Central memory CD4-positive, alpha-beta T cell (primary cell): ENCODE measurements around the gene XIST.
A peak's percentile ranks its signal among the peaks of the same experiment; 100 is the strongest.
"Not testable (repeated sequence)": the region's sequence is repeated elsewhere in the genome, so short reads cannot be mapped to it uniquely, and the experiment has no call there.

ENCODE experiments used
- DNase-seq: peaks from one replicate; pipeline ENCODE4 v3.0.0; 2022
- total RNA-seq, 3 experiments: gene quantifications; one replicate each; lab custom pipeline; 2026; lab: John Stamatoyannopoulos, UW

The XIST gene
- total RNA-seq, result 0.11 to 0.58 (median 0.54) reads per million in 3 experiments

DNA sequence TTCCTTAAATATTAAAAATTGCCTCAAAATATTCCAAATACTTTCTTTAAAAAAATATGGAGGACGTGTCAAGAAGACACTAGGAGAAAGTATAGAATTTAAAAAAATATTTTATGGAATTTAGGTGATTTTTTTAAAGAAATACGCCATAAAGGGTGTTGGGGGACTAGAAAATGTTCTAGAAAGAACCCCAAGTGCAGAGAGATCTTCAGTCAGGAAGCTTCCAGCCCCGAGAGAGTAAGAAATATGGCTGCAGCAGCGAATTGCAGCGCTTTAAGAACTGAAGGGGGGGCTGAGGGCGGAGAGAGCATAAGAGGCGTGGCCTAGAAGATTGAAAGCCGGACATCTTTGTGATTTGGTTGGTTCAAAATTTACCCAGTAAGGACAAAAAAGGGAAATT, at the start of gene XIST:
XIST (minus strand) TSS at position 248 of the 400 bp plus-strand sequence.
- peak; percentile 77 for DNase-seq

GRCh38 chrX:73898315-73898714, 45.8 kb upstream of the XIST start:
- DNase-seq, result not testable (repeated sequence)

DNA sequence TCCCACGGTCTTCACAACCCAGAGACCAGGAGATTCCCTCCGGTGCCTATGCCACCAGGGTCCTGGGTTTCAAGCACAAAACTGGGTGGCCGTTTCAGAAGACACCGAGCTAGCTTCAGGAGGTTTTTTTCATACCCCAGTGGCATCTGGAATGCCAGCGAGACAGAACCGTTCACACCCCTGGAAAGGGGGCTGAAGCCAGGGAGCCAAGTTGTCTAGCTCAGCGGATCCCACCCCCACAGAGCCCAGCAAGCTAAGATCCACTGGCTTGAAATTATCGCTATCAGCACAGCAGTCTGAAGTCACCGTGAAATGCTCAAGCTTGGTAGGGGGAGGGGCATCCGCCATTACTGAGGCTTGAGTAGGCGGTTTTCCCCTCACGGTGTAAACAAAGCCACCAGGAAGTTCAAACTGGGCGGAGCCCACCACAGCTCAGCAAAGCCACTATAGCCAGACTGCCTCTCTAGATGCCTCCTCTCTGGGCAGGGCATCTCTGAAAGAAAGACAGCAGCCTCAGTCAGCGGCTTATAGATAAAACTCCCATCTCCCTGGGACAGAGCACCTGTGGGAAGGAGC, 40.1 kb upstream of the XIST start:
- peak; percentile 46 for DNase-seq

GRCh38 chrX:73882260-73882659, 29.7 kb upstream of the XIST start:
- not testable (repeated sequence) for DNase-seq

- no peak for DNase-seq
These were observed 25.2 kb upstream of the XIST start for GRCh38 chrX:73877687-73878086.

DNA sequence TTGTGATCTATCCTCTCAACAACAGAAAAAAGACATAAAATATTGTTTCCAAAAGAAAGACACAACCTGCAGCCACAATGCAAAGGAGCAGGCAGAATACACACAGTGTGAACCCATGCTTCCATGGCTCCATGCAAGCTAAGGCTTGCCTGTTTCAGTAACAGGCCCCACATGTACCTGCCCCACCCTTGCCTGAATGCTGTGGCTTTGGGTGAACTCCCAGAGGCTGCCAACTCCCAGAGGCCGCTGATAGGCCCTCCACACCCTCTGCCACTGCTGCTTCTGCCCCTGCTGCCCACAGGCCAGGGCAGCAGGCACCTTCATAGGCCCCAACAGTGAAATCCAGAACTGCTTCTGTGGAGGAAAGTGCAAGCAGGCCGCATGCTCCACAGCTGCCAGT, 24.4 kb upstream of the XIST start:
- DNase-seq, result no peak

GRCh38 chrX:73868916-73869315, 16.4 kb upstream of the XIST start:
- DNase-seq, result no peak

GRCh38 chrX:73867144-73867543, 14.6 kb upstream of the XIST start:
- no peak for DNase-seq

GRCh38 chrX:73863852-73864251, 11.3 kb upstream of the XIST start:
- no peak for DNase-seq

DNA sequence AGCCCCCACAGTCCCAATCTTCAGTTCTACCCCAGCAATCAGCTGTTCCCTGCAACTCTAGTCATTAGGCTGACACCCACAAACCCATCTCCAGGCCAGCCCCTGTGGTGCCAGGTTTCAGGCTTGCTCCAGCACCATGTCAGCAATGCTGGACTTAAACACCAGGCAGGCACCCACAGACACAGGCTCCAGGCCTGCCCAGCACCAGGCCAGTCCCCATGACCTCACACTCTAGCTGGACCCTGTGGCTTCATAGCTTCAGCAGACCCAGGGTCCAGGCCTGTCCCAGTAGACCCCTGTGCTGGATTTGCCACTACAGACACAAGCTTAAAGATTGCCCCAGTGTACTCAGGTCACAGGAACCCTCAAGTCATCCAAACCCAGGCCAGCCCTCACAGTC, 10.8 kb upstream of the XIST start:
- DNase-seq, result no peak

DNA sequence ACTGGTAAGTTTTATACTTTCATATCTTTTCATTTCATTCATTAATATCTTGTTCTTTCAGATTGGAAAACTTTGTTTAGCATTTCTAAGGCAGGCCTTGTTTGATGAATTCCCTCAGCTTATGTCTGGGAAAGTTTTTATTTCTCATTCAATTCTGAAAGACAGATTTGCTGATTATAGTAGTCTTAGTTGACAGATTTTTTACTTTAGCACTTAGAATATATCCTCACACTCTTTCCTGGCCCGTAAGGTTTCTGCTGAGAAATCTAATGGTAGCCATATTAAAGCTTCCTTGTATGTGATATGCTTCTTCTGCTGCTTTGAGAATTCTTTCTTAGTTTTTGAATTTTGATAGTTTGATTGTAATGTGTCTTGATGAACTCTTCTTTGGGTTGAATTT, 7.1 kb upstream of the XIST start:
- DNase-seq, result no peak

DNA sequence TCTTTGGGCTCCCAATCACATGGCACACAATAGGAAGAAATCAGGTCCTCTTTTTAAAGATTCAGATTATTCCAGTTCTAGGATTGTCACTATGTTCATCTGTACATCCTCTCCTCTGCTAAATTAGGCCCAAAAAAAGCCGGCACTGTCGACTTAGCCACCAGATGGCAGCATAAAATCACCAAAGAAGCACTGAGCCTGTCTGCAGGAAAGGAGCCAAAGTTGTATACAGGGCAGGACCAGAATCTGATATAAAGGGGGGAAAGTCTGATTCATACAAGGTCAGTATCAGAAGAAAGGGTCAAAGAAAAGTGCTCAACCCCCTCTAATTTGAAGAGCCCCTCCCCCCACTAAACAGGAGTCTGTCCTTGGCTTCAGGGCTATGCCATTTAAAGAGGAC, 3.0 kb upstream of the XIST start:
- peak; percentile 63 for DNase-seq

DNA sequence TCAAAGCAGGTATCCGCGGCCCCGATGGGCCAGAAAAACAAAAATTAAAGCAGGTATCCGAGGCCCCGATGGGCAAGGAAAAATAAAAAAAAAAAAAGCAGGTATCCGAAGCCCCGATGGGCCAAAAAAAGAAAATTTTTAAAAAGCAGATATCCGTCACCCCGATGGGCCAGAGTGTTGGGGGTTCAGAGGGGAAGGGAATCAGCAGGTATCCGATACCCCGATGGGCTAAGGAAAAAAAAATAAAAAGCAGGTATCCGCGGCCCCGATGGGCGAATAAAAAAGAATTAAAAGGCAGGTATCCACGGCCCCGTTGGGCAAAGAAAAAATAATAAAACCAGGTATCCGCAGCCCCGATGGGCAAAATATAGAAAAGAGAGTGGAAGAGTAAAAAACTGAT, 492 bp downstream of the XIST start:
- DNase-seq, result no peak

GRCh38 chrX:73851014-73852009, 1.2 kb downstream of the XIST start:
- peak; percentile 87 for DNase-seq

DNA sequence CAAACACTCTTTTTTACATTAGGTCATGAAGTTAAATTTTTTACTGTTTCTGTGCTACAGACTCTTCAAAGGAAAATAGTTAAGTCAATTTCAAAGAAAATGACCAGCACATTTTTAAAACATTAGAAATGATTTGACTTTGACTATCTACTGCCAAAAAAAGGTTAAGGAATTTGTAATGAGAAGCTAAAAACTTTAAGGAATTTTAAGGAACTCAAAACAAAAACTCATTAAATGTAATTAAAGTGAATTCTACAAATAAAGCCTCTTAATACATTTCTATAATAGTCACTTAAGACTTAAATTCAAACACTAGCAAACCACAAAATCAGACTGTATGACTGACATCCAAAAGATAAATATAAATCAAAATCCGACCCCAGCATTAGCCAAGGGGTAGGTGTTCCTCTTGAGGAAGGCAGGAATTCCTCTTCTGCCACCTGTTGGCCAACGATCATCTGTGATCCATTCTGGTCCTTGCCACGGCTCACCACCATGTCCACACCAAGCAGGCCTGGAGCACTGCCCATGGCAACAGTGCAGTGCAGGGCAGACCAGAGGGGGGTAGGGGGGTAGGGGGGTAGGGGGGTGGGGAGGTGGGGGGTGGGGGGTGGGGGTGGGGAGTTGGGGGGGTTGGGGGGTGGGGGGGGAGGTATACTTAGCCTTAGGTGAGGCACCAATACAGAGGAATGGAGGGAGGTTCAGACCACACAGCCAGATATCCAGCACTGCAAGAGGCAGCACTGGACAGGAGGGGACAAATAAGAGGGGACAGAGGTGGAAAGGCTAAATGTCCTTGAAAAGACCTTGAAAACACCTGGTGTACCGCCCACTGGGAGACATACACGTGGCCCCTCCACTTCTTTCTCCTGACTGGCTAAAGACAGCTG, 2.1 kb downstream of the XIST start:
- peak; percentile 12 for DNase-seq

DNA sequence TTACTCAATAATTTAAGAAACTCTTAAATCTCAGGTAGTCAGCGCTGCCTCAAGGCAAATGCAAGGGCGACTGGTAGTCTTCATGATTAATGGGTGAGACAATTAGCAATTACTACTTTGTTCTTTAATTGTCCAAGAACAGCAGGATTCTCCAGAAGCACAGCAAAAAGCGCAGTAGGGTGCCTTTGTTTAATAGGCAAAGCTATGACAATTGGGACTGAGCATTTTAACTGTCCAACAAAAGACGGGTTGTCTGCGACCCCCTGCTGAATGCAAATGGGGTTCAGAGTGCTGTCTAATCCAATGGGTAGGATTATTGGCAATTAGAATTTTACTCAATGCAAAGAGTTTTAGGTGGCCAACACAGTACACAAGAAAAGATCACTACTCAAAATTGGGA, 3.4 kb downstream of the XIST start:
- DNase-seq, result no peak

DNA sequence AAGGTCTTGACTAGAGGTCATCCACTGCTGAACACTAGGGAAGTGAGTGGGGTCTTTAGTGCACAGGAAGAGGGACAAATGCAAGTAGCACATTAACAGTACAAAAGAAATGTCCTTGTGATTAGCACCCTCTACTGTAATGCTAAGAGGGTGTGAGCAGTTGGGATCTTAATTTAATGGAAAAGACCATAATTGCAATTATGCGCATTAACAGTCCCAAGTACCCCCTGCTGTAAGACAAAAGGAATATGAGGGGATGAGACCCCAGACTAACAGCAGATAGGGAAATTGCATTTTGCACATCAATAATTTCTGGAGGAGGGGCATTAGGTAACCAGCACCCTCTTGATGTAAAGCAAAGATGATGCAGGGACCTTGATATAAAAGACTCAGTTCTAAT, 4.5 kb downstream of the XIST start:
- DNase-seq, result no peak

DNA sequence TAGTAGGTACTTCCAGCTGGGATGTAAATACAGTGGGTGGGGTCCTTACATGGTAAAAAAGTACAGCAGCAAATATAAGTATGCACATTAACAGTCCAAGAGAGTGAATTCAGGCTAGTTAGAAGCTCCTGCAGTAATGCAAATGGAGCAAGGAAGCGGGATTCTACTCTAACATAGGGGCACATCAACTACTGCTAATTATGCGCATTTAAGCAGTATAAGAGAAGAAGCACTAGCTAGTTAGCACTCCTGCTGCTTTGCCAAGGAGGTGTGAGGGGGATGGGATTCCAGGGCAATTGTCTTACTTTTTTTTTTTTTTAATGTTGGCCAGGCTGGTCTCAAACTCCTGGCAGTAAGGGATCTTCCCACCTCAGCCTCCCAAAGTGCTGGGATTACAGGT, 5.4 kb downstream of the XIST start:
- DNase-seq, result no peak

DNA sequence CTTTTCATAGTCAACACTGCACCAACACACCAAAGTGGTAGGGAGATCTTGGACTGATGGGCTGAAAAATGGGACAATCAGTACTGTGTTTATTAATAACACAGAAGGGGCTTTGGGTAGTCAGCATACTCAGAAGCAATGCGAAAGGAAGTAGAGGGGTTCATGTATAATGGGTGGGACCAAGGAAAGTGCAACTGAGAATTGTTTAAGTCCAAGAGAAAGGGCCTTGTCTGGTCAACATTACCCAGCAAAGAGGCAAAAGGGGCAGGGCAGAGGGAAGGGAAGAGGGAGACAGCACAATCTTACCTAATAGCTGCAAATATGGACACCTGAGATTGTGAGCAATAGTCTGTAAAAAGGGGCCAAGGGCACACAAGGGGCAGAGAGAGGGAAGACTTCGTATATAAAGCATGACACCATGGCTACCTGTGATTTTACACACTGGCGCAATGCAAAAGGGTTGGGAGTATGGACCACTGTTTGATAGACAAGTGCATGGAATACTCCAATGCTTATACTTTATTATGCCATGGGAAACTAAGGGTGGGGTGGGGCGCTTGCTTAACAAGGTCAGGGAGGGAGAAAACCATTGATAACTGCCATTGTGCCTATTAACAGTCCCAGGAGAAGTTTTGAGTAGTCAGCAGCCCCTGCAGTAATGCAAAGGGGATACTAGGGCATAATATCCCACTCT, 9.8 kb downstream of the XIST start:
- no peak for DNase-seq

- DNase-seq, result no peak
These were observed 11.2 kb downstream of the XIST start for GRCh38 chrX:73841337-73841736.

DNA sequence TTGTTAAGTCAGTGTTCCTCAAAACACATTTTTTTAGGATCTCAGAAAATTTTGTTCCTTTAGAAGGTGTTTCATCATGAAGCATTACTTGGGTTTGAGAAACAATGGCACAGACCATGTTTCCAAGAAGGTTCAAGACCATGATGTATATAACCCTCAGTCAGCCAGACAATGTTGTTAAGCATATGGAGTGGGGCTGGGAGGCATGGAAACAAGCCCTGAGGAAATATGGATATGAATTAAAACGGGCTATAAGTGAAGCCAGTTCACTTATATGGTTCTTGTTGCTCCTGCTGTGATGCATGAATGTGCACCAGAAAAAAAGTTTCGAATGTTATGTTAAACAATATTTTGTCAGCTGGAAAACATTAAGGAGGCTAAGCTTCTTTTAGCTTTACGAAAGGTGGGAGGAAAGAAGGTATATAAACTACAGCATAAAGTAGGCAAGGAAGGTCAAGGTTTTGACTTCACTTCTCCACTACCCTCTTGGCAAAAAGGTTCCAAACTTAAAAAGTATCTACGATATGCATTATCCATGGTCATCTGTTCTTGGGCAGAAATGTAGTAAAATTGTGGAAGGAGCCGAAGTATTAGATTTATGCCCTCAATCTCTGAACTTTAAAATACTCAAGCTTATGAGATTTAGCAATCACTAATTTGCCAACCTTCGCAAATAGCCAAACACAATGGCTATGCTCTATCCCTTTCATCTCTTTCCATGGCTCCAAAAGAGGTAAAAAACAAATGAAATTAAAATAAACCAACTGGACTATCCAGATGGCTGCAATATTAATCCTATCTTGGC, 12.2 kb downstream of the XIST start:
- DNase-seq, result no peak

GRCh38 chrX:73839152-73839551, 13.4 kb downstream of the XIST start:
- no peak for DNase-seq
